ENCODE results near the gene TRPM5.
A peak's percentile ranks its signal among the peaks of the same experiment; 100 is the strongest.

TRPM5 gene

GRCh38 chr11:2423157-2424025 lies 20.9 kb downstream of the TRPM5 start:
- DNase-seq (ENCODE audit: insufficient read length, low spot score), result no peak
- FAIRE-seq, result no peak
- TF ChIP-seq, protein P1, sequence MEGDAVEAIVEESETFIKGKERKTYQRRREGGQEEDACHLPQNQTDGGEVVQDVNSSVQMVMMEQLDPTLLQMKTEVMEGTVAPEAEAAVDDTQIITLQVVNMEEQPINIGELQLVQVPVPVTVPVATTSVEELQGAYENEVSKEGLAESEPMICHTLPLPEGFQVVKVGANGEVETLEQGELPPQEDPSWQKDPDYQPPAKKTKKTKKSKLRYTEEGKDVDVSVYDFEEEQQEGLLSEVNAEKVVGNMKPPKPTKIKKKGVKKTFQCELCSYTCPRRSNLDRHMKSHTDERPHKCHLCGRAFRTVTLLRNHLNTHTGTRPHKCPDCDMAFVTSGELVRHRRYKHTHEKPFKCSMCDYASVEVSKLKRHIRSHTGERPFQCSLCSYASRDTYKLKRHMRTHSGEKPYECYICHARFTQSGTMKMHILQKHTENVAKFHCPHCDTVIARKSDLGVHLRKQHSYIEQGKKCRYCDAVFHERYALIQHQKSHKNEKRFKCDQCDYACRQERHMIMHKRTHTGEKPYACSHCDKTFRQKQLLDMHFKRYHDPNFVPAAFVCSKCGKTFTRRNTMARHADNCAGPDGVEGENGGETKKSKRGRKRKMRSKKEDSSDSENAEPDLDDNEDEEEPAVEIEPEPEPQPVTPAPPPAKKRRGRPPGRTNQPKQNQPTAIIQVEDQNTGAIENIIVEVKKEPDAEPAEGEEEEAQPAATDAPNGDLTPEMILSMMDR (IDR thresholded peaks at IDR 0.05; ENCODE audit: insufficient read depth, missing control alignments), result no peak

DNA sequence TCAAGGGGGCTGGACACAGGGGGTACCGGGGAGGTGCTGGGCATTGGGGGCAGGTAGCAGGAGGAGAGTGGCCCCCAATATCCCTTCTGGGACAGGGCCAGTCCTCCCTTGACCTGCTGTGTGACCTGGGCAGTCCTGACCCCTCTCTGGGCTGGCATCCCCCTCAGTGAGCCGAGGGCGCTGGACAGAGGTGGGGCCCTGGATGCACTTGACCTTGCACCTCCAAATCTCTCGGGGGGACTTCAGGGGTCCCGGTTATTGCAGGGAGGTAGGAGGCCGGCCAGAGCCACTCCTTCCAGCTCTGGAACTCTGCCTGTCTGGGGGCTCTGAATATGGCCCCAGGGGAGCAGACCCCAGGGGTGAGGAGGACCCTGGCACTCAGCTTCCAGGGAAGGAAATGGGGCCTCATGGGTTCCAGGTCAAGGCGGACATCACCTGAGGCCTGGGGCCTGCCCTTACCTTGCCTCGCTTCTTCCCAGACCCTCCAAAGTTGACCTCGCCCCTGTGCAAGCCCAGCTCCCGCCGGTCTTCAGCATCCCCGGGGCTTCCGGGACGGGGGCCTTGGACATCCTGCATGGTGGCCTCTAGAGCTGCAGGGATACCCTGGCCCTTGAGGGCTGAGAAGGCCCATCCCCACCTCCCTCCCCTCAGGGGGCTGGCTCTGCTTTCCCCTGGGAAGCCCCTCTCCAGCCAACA lies 21.7 kb downstream of the TRPM5 start:
- DNase-seq (ENCODE audit: insufficient read length, low spot score) (no peak), FAIRE-seq (no peak)
- TF ChIP-seq, protein P1 (IDR thresholded peaks at IDR 0.05; ENCODE audit: insufficient read depth, missing control alignments), result no peak

- DNase-seq (ENCODE audit: insufficient read length, low spot score), result no peak
- no peak for FAIRE-seq
- TF ChIP-seq, protein P1 (IDR thresholded peaks at IDR 0.05; ENCODE audit: insufficient read depth, missing control alignments), result no peak
Observed at GRCh38 chr11:2421996-2422395, 22.3 kb downstream of the TRPM5 start.

GRCh38 chr11:2421226-2421994 lies 22.9 kb downstream of the TRPM5 start:
- DNase-seq (ENCODE audit: insufficient read length, low spot score) (no peak), FAIRE-seq (no peak)
- TF ChIP-seq, protein P1 (IDR thresholded peaks at IDR 0.05; ENCODE audit: insufficient read depth, missing control alignments), result no peak

- TF ChIP-seq, protein P1 (IDR thresholded peaks at IDR 0.05; ENCODE audit: insufficient read depth, missing control alignments), result peak; percentile 79
- FAIRE-seq (no peak), DNase-seq (ENCODE audit: insufficient read length, low spot score) (peak; percentile 78)
Observed at GRCh38 chr11:2420502-2421225, 23.6 kb downstream of the TRPM5 start.

GRCh38 chr11:2419638-2420501 lies 24.4 kb downstream of the TRPM5 start:
- TF ChIP-seq, protein P1 (IDR thresholded peaks at IDR 0.05; ENCODE audit: insufficient read depth, missing control alignments), result peak; percentile 75
- FAIRE-seq, result no peak
- no peak for DNase-seq (ENCODE audit: insufficient read length, low spot score)
